ENCODE data around the gene NTRK1.
A peak's percentile ranks its signal among the peaks of the same experiment; 100 is the strongest.

NTRK1 gene

DNA sequence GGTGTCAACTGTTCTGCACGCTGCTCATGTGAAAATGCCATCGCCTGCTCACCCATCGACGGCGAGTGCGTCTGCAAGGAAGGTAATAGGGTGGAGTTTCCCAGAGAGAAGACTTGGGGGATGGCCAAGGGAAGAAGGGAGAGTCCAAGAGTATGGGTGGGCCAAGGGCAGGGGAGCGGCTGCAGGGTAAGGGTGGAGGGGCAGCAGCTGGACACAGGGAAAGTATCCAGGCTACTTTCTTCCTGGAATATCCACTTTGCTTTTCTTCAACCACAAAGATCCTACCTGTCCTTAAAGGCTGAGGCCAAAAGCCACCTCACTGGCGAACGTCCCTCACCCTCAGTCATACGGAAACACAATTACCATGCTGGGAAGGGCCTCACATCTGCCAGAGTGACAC, 48.3 kb downstream of the NTRK1 start:
- no peak for DNase-seq (ENCODE audit: low read depth in 2 of 2)
- TF ChIP-seq, protein P1, sequence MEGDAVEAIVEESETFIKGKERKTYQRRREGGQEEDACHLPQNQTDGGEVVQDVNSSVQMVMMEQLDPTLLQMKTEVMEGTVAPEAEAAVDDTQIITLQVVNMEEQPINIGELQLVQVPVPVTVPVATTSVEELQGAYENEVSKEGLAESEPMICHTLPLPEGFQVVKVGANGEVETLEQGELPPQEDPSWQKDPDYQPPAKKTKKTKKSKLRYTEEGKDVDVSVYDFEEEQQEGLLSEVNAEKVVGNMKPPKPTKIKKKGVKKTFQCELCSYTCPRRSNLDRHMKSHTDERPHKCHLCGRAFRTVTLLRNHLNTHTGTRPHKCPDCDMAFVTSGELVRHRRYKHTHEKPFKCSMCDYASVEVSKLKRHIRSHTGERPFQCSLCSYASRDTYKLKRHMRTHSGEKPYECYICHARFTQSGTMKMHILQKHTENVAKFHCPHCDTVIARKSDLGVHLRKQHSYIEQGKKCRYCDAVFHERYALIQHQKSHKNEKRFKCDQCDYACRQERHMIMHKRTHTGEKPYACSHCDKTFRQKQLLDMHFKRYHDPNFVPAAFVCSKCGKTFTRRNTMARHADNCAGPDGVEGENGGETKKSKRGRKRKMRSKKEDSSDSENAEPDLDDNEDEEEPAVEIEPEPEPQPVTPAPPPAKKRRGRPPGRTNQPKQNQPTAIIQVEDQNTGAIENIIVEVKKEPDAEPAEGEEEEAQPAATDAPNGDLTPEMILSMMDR (IDR thresholded peaks at IDR 0.05; ENCODE audit: low read depth, low read length), result no peak
- H3K4me3 ChIP-seq (replicated peaks in 1 of 2; ENCODE audit: low read depth in 2 of 2, low read length in 2 of 2), result no peak overlapping the region

DNA sequence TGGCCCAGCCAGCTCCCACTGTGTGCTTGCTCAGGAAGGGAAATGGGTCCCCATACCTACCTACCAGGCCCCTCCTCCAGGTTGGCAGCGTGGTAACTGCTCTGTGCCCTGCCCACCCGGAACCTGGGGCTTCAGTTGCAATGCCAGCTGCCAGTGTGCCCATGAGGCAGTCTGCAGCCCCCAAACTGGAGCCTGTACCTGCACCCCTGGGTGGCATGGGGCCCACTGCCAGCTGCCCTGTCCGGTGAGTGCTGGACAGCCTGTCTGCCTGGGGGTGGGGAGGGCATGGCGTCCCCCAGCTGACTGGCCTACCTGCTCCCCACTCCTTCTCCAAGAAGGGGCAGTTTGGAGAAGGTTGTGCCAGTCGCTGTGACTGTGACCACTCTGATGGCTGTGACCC, 49.0 kb downstream of the NTRK1 start:
- H3K4me3 ChIP-seq (replicated peaks in 1 of 2; ENCODE audit: low read depth in 2 of 2, low read length in 2 of 2), result no peak overlapping the region
- TF ChIP-seq, protein P1 (IDR thresholded peaks at IDR 0.05; ENCODE audit: low read depth, low read length), result no peak
- DNase-seq (ENCODE audit: low read depth in 2 of 2), result no peak

DNA sequence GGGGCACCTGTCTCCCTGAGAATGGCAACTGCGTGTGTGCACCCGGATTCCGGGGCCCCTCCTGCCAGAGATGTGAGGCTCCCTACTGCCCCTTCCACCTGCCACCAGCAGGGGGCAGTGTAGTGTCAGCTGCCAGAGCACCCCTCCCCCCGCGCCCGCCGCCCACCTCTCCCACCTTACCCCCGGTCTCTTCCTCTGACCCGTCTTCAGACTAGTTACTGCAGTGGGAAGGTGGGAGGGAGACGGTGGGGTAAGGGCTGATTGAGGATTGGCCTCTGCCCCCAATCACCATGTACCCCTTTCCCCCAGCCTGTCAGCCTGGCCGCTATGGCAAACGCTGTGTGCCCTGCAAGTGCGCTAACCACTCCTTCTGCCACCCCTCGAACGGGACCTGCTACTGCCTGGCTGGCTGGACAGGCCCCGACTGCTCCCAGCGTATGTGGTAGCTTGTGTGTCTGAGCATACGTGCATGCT, 49.7 kb downstream of the NTRK1 start:
- peak in 1 of 2 donors; percentile 26 for DNase-seq (ENCODE audit: low read depth in 2 of 2)
- TF ChIP-seq, protein P1 (IDR thresholded peaks at IDR 0.05; ENCODE audit: low read depth, low read length), result peak; percentile 82
- H3K4me3 ChIP-seq (replicated peaks in 1 of 2; ENCODE audit: low read depth in 2 of 2, low read length in 2 of 2), result no peak overlapping the region

DNA sequence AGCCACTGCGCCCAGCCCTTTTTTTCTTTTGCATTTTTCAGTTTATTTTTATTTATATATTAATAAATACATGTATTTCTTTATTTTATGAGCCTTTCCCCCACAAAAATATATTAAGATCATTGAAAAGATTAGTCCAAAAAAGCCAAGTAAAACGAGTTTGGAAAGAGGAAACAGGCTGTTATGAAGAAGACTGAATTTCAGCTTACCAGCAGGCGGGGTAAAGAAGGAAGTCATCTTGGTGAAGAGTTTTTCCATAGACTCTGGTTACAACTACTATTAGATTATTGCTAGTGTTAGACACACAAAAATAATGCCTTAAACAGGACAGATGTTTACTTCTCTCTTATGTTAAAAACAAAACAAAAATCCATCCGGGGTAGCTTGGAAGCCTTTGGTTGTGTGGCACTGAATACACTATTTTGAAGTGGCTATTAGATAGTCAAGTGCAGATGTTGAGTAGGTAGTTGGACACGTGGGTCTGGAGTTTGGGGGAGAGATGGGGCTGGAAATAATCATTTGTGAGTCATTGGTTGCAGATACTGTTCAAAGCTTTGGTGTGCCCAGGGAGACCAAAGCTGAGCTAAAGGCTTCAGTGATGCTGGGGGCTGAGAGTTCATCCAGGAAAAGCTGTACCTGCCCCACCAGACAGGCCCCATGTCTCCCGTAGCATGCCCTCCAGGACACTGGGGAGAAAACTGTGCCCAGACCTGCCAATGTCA, 51.1 kb downstream of the NTRK1 start:
- no peak overlapping the region for H3K4me3 ChIP-seq (replicated peaks in 1 of 2; ENCODE audit: low read depth in 2 of 2, low read length in 2 of 2)
- no peak for DNase-seq (ENCODE audit: low read depth in 2 of 2)
- TF ChIP-seq, protein P1 (IDR thresholded peaks at IDR 0.05; ENCODE audit: low read depth, low read length), result no peak

DNA sequence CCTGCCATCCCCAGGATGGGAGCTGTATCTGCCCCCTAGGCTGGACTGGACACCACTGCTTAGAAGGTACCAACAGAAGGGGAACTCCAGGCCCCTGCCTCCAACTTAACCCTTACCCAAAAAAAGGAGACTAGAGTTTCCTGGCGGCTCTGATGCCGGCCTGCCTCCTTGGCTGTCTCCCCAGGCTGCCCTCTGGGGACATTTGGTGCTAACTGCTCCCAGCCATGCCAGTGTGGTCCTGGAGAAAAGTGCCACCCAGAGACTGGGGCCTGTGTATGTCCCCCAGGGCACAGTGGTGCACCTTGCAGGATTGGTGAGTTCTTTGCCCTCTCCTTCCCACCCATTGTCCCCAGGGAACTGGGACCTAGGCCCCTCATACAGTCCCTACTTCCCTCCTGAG, 51.6 kb downstream of the NTRK1 start:
- no peak overlapping the region for H3K4me3 ChIP-seq (replicated peaks in 1 of 2; ENCODE audit: low read depth in 2 of 2, low read length in 2 of 2)
- TF ChIP-seq, protein P1 (IDR thresholded peaks at IDR 0.05; ENCODE audit: low read depth, low read length), result no peak
- no peak for DNase-seq (ENCODE audit: low read depth in 2 of 2)

DNA sequence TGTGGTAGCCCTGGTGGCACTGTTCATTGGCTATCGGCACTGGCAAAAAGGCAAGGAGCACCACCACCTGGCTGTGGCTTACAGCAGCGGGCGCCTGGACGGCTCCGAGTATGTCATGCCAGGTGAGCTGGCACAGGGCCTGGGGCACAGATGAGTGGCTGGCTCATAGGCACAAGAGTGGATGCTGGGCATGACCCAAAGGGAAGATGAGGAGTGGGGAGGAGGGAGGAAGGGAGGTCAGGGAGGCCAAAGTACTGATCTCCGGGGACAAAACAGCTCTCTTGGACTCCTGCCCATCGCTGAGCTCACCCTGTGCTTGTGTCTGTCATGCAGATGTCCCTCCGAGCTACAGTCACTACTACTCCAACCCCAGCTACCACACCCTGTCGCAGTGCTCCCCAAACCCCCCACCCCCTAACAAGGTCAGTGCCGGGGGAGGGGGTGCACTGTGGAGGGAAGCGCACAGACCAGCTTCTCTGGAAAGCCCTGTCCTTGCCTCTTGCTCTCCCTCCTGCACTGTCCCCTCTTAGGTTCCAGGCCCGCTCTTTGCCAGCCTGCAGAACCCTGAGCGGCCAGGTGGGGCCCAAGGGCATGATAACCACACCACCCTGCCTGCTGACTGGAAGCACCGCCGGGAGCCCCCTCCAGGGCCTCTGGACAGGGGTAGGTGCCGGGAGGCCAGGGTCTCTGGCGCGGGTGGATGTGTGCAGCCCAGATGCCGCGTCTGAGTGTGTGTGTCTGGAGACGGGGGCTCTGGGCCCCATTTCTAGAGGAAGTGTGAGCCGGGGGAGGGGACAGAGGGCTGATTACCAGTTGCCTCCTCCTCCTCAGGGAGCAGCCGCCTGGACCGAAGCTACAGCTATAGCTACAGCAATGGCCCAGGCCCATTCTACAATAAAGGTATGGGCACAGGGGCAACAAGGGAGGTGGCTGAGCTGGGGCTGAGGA, 52.5 kb downstream of the NTRK1 start:
- TF ChIP-seq, protein P1 (IDR thresholded peaks at IDR 0.05; ENCODE audit: low read depth, low read length), result no peak
- no peak for DNase-seq (ENCODE audit: low read depth in 2 of 2)
- H3K4me3 ChIP-seq (replicated peaks in 1 of 2; ENCODE audit: low read depth in 2 of 2, low read length in 2 of 2), result no peak overlapping the region

All from cardiac fibroblast (primary cell).